Endothelial cell of hepatic sinusoid (primary cell): ENCODE measurements around the gene TLCD2.
"Not testable (repeated sequence)": the region's sequence is repeated elsewhere in the genome, so short reads cannot be mapped to it uniquely, and the experiment has no call there.

ENCODE experiments used
- in situ Hi-C: cut with HindIII; loops from 2 replicates; pipeline ENCODE4 v1.10.0; 2017; ENCODE audit warnings: low sequenced_read_pairs

TLCD2 gene

GRCh38 chr17:1736348-1737281 is 26.4 kb upstream of the TLCD2 start:
- in situ Hi-C loops: no loop called here

GRCh38 chr17:1735834-1736347 is 25.7 kb upstream of the TLCD2 start:
- in situ Hi-C loops: no loop called here

- in situ Hi-C loops: no loop called here
Measured at GRCh38 chr17:1735418-1735817, 25.2 kb upstream of the TLCD2 start.

GRCh38 chr17:1733759-1734158 is 23.6 kb upstream of the TLCD2 start:
- in situ Hi-C loops: loop anchor here (5.0 kb wide), 1 partner anchor 34 kb away; no protein-coding TSS in a partner anchor

- in situ Hi-C loops: loop anchor here (5.0 kb wide), 1 partner anchor 34 kb away; no protein-coding TSS in a partner anchor
Measured at GRCh38 chr17:1732833-1733321, 22.7 kb upstream of the TLCD2 start.

GRCh38 chr17:1732241-1732832 is 22.2 kb upstream of the TLCD2 start:
- in situ Hi-C loops: loop anchor here (5.0 kb wide), 1 partner anchor 35 kb away; no protein-coding TSS in a partner anchor

- in situ Hi-C loops: loop anchor here (5.0 kb wide), 1 partner anchor 36 kb away; no protein-coding TSS in a partner anchor
Measured at GRCh38 chr17:1731194-1731506, 21.0 kb upstream of the TLCD2 start.

- in situ Hi-C loops: loop anchor here (5.0 kb wide), 1 partner anchor 37 kb away; no protein-coding TSS in a partner anchor
Measured at GRCh38 chr17:1730326-1731193, 20.4 kb upstream of the TLCD2 start.

- in situ Hi-C loops: loop anchor here (5.0 kb wide), 1 partner anchor 37 kb away; no protein-coding TSS in a partner anchor
Measured at GRCh38 chr17:1729966-1730325, 19.8 kb upstream of the TLCD2 start.

GRCh38 chr17:1727876-1728630 is 17.9 kb upstream of the TLCD2 start:
- in situ Hi-C loops: no loop called here

- in situ Hi-C loops: no loop called here
Measured at GRCh38 chr17:1727258-1727789, 17.1 kb upstream of the TLCD2 start.

- in situ Hi-C loops: no loop called here
Measured at GRCh38 chr17:1726626-1727257, 16.6 kb upstream of the TLCD2 start.

- in situ Hi-C loops: no loop called here
Measured at GRCh38 chr17:1725642-1726511, 15.7 kb upstream of the TLCD2 start.

GRCh38 chr17:1724869-1725641 is 14.9 kb upstream of the TLCD2 start:
- in situ Hi-C loops: no loop called here

- in situ Hi-C loops: no loop called here
Measured at GRCh38 chr17:1724351-1724868, 14.2 kb upstream of the TLCD2 start, which contains the start of gene WDR81. Gene WDR81 (plus strand): TSS chr17:1724704. CDS start chr17:1724960, 256 bp downstream.

GRCh38 chr17:1722022-1722421 is 11.8 kb upstream of the TLCD2 start:
- in situ Hi-C loops: not testable (repeated sequence)

GRCh38 chr17:1720856-1721386 is 10.7 kb upstream of the TLCD2 start:
- in situ Hi-C loops: no loop called here
